ENCODE data around the gene CALR3. TPM values are rescaled to one million over a fixed set of nuclear protein-coding genes. Genes with fewer than 3 reads are reported as not detected.
A peak's percentile ranks its signal among the peaks of the same experiment; 100 is the strongest.
"Not testable (repeated sequence)": the region's sequence is repeated elsewhere in the genome, so short reads cannot be mapped to it uniquely, and the experiment has no call there.

CALR3 gene
- total and polyA plus RNA-seq, 7 donors = not detected

GRCh38 chr19:16473875-16474392, 22.0 kb downstream of the CALR3 start:
- 49 to 77% methylated on average over 13 of the region's 13 CpGs for WGBS, 2 donors
- H3K4me1 ChIP-seq = peaks cover 0 to 28% (median 22%) of the 10 kb centered on the region in 4 donors
- no peaks in the 10 kb centered on the region for H3K36me3 ChIP-seq
- intact Hi-C loops (cut with DNase I) = loop anchor here (5.0 kb wide), 1 partner anchor 637 kb away; no protein-coding TSS in a partner anchor
- H3K27ac ChIP-seq = no peak overlapping the region
- DNase-seq = no peak
- H3K9me3 ChIP-seq = peaks cover 0 to 2% (median 0%) of the 10 kb centered on the region in 4 donors
- H3K27me3 ChIP-seq = no peaks in the 10 kb centered on the region
- no peak overlapping the region for H3K4me3 ChIP-seq
- TF ChIP-seq POLR2A (IDR thresholded peaks at IDR 0.05) = no peak
- no peak for TF ChIP-seq POLR2AphosphoS5 (IDR thresholded peaks at IDR 0.05)
- TF ChIP-seq CTCF (IDR thresholded peaks at IDR 0.05) = no peak
- no peak for TF ChIP-seq EP300 (IDR thresholded peaks at IDR 0.05)

GRCh38 chr19:16472992-16473391, 23.0 kb downstream of the CALR3 start:
- Histone ChIP-seq H3K27ac (no peak overlapping the region), H3K36me3 (no peaks in the 10 kb centered on the region), H3K9me3 (peaks cover 0 to 2% (median 0%) of the 10 kb centered on the region in 4 donors), H3K4me1 (peaks cover 0 to 32% (median 24%) of the 10 kb centered on the region in 4 donors), H3K4me3 (no peak overlapping the region), H3K27me3 (no peaks in the 10 kb centered on the region)
- intact Hi-C loops (cut with DNase I) = loop anchor here (1.0 to 5.0 kb wide), 2 partner anchors 23 to 636 kb away; partner anchors contain the start of genes C19orf44 and CALR3
- DNase-seq = no peak
- WGBS, 2 donors = 68 to 98% methylated on average over 2 of the region's 2 CpGs
- TF ChIP-seq POLR2A (IDR thresholded peaks at IDR 0.05) = no peak

GRCh38 chr19:16472559-16472899, 23.4 kb downstream of the CALR3 start:
- Histone ChIP-seq H3K27ac (peak overlapping the region; percentile 90 to 94 (median 91)), H3K4me3 (peak overlapping the region; percentile 48 to 99 (median 92)), H3K4me1 (peaks cover 0 to 37% (median 26%) of the 10 kb centered on the region in 4 donors)
- not testable (repeated sequence) for DNase-seq, H3K36me3 ChIP-seq, H3K27me3 ChIP-seq, H3K9me3 ChIP-seq
- intact Hi-C loops (cut with DNase I) = loop anchor here (1.0 to 5.0 kb wide), 2 partner anchors 24 to 635 kb away; partner anchors contain the start of genes C19orf44 and CALR3
- 40 to 67% methylated on average over 2 of the region's 2 CpGs for WGBS, 2 donors

GRCh38 chr19:16470911-16471811, 24.8 kb downstream of the CALR3 start:
- DNase-seq = no peak
- Histone ChIP-seq H3K9me3 (peaks cover 0 to 2% (median 0%) of the 10 kb centered on the region in 4 donors), H3K4me1 (peaks cover 0 to 39% (median 26%) of the 10 kb centered on the region in 4 donors), H3K36me3 (no peaks in the 10 kb centered on the region), H3K27me3 (no peaks in the 10 kb centered on the region), H3K4me3 (peak overlapping the region; percentile 48 to 99 (median 92)), H3K27ac (peak overlapping the region; percentile 90 to 94 (median 91))
- intact Hi-C loops (cut with DNase I) = loop anchor here (5.0 kb wide), 1 partner anchor 634 kb away; no protein-coding TSS in a partner anchor
- 1% methylated on average over 67 of the region's 67 CpGs for WGBS, 2 donors
- TF ChIP-seq POLR2A (IDR thresholded peaks at IDR 0.05) (no peak), CTCF (IDR thresholded peaks at IDR 0.05) (no peak)

DNA sequence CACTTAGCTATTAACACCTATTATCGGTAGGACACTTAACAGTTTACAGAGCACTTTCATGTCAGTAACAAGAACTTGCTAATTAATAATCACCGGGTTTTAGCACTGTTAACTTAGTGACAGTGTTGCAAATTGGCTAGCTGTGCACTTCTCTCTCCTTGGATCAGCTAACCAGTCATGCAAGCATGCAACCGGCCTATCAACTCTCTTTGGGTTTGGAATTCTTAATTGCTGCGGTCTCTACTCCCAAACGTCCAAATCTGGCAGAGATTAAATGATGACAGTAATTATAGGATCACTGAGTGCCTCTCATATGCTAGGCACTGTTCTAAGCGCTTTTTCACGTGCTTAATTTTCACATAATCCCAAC, 25.4 kb downstream of the CALR3 start:
- no peak for DNase-seq
- H3K4me1 ChIP-seq = peaks cover 0 to 39% (median 26%) of the 10 kb centered on the region in 4 donors
- intact Hi-C loops (cut with DNase I) = loop anchor here (5.0 kb wide), 1 partner anchor 633 kb away; no protein-coding TSS in a partner anchor
- H3K27me3 ChIP-seq = no peaks in the 10 kb centered on the region
- no peaks in the 10 kb centered on the region for H3K36me3 ChIP-seq
- peaks cover 0 to 2% (median 0%) of the 10 kb centered on the region in 4 donors for H3K9me3 ChIP-seq
- 25 to 53% methylated on average over 7 of the region's 7 CpGs for WGBS, 2 donors
- no peak for TF ChIP-seq CTCF (IDR thresholded peaks at IDR 0.05)
- no peak for TF ChIP-seq EP300 (IDR thresholded peaks at IDR 0.05)
- TF ChIP-seq POLR2AphosphoS5 (IDR thresholded peaks at IDR 0.05) = no peak
- H3K27ac ChIP-seq = peak overlapping the region in 1 of 4 donors; percentile 91
- peak overlapping the region in 2 of 4 donors; percentile 99 for H3K4me3 ChIP-seq
